VCaP (cell line): ENCODE data around the gene KCNJ9.

Source experiments
- H3K27ac ChIP-seq: fragments of 450-650 bp; 2 replicates; pipeline ENCODE4 v1.5.1; 2017
- CTCF ChIP-seq: fragments of 450-650 bp; conservative IDR thresholded peaks from 2 replicates; pipeline ENCODE4 v1.5.1; 2017; ENCODE audit warnings: mild to moderate bottlenecking, moderate library complexity

The KCNJ9 gene

GRCh38 chr1:160078512-160079195 is 2.7 kb upstream of the KCNJ9 start:
- no peak overlapping the region for H3K27ac ChIP-seq
- peak; percentile 79 for TF ChIP-seq CTCF

DNA sequence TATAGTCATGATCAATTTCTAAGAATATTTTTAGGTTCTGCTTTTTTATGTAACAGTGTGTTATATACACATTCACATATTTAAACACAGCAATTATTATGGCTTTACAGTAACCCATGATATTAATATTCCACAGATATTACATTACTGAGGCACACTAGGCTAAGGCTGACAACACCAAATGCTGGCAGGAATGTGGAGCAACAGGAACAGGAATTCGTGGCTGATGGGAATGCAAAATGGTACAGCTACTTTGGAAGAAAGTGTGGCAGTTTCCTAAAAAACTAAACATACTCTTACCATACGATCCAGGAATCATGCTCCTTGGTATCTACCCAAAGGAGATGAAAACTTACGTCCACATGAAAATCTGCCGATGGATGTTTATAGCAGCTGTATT is 1.9 kb upstream of the KCNJ9 start:
- H3K27ac ChIP-seq, result no peak overlapping the region
- TF ChIP-seq CTCF, result no peak

GRCh38 chr1:160080381-160081100 is 797 bp upstream of the KCNJ9 start:
- TF ChIP-seq CTCF, result no peak
- no peak overlapping the region for H3K27ac ChIP-seq

GRCh38 chr1:160082487-160082886 is 1.1 kb downstream of the KCNJ9 start:
- TF ChIP-seq CTCF, result no peak
- no peak overlapping the region for H3K27ac ChIP-seq

- no peak for TF ChIP-seq CTCF
- H3K27ac ChIP-seq, result no peak overlapping the region
Measured at GRCh38 chr1:160082926-160083325, 1.6 kb downstream of the KCNJ9 start.

GRCh38 chr1:160083968-160084770 is 2.8 kb downstream of the KCNJ9 start:
- no peak overlapping the region for H3K27ac ChIP-seq
- peak; percentile 46; the same call in 1 of the 2 replicates for TF ChIP-seq CTCF

DNA sequence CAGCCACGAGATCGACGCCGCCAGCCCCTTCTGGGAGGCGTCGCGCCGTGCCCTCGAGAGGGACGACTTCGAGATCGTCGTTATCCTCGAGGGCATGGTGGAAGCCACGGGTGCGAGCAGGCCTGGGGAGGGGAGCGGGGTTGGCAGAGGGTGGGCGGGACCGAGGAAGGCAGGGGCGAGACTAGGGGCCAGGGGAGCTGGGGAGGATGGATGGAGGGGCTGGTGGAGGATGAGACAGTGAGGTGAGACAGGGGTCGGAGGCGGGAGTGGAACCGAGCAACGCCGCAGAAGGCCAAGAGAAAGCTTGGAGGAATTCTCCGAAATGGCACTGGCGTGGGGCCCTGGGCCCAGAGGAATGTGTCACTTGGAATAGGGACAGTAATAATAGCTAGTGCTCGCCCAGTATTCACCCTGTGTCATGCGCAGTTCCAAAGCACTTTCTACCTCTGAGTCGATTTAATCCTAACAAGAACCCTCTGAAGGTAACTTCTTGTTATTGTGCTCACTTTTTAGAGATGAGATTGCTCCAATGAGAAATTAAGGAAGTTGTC is 3.5 kb downstream of the KCNJ9 start:
- no peak for TF ChIP-seq CTCF

More for the DNA sequence above, 3.5 kb downstream of the KCNJ9 start:
- no peak overlapping the region for H3K27ac ChIP-seq
